ENCODE data around the gene INAFM1.

The INAFM1 gene

DNA sequence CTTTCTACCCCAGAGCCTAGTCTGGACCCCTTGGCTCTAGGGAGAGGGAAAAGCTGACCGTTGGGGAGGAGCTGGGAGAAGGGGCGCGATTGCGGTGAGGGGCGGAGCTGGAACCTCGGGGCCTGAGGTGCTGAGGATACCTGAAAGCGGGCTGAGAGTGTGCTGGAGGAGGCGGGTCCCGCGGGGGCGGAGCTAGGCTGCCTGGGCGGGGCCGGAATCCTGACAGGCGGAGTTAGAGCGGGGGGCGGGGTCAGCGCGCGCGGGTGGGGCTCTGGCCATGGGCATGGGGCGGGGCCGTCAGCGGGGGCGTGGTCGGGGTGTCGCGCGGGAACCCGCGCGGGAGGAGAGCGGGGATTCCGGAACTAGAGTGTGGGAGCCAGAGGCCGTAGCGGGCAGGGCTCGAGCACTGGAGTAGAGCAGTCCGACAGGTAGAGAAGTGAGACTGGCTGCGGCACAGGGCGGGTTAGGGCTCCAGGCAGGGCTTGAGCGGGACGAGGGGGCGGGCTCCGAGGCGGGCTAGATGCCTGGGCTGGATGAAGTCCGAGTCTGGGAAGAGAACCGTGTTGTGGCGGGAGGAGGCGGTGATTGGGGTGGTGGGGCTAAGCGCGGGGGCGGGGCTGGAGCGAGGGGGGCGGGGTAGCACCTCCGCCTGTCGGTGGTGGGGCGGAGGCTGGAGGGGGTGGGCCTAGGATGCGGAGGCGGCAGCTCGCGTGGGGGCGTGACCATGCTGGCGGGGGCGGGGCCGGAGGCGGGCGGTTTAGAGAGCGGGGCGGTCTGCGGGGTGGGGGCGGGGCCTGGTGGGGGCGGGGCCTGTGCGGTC lies at the start of gene INAFM1:
Gene INAFM1 (plus strand): TSS at position 815 of the 820 bp plus-strand sequence. CDS start 35 bp downstream, outside the sequence.
- peak; percentile 33 for TF ChIP-seq POLR2A (IDR thresholded peaks at IDR 0.05; ENCODE audit: low read length)
- no peak for TF ChIP-seq GATA1 (IDR thresholded peaks at IDR 0.05; ENCODE audit: low read depth, low read length)
- DNase-seq: peak; percentile 94 to 99

DNA sequence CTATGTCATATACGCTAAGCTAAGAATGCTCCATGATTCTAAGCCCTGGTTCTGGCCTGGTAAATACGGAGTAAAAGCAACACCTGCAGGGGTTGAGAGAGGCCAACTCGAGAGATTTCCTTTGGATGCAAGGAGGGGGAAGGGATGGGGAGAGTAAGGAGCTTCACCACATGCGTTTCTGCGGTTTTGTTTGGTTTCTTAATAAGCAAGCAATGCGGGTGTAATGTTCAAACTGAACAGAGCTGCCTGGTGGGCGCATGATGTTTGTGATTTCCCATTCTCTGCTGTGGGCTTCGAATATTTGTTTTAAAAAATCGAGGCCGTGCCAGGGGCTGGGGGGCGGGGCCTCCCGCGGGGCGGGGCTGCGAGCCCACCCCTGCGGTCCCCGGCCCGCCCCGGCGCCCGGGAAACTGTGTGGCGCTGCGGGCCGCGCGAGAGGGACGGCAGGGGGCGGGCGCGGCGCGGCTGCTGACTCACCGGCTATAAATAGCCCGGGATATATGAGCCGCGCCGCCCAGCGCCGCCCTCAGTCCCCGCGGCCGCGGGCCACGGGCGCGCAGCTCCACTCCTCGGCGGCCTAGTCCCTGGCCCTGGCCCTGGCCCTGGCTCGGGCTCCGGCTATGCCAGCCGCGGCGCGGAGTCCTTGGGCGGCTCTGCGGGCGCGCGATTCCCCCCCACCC lies 48.8 kb upstream of the INAFM1 start:
- peak; percentile 92 to 97 for DNase-seq

GRCh38 chr19:47226426-47227351 lies 48.0 kb upstream of the INAFM1 start:
- DNase-seq: peak; percentile 91 to 92
- TF ChIP-seq POLR2A (IDR thresholded peaks at IDR 0.05; ENCODE audit: low read length): peak; percentile 61
- no peak for TF ChIP-seq GATA1 (IDR thresholded peaks at IDR 0.05; ENCODE audit: low read depth, low read length)

More for the DNA sequence above, 48.8 kb upstream of the INAFM1 start:
- TF ChIP-seq POLR2A (IDR thresholded peaks at IDR 0.05; ENCODE audit: low read length) (peak; percentile 89), GATA1 (IDR thresholded peaks at IDR 0.05; ENCODE audit: low read depth, low read length) (no peak)

GRCh38 chr19:47227352-47228167 lies 47.1 kb upstream of the INAFM1 start:
- peak; percentile 79 to 87 for DNase-seq
- peak; percentile 47 for TF ChIP-seq POLR2A (IDR thresholded peaks at IDR 0.05; ENCODE audit: low read length)
- no peak for TF ChIP-seq GATA1 (IDR thresholded peaks at IDR 0.05; ENCODE audit: low read depth, low read length)

GRCh38 chr19:47228168-47228936 lies 46.3 kb upstream of the INAFM1 start:
- DNase-seq: peak; percentile 77 to 88
- TF ChIP-seq GATA1 (IDR thresholded peaks at IDR 0.05; ENCODE audit: low read depth, low read length) (no peak), POLR2A (IDR thresholded peaks at IDR 0.05; ENCODE audit: low read length) (peak; percentile 69)

DNA sequence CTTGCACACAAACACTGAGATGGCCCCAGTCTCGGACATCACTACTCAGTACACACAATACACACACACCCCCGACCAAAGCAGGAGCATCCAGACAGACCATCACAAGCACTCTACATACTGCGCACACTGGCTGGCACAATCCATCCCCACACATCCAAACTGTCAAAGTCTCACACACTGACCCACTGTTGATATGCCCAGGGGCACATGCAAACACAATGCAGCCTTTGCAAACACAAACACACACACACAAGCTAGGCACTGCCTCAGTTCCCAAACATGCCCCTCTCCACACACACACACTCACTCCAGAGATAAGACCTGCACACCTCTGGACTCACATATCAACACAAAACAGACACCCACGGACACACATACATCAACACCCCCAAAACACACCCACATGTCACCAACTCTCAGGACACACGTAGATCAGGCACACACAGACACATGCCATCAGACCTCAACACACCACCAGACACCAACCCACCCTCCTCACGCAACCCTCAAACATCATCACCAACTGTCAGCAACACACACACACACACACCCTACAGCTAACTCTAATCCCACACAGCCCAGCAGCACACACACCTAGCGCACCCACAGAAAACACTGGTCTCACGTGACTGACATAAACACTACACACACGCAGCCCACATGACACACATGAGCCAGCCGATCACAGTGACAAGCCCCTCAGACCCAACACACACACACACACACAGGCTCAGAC lies 45.6 kb upstream of the INAFM1 start:
- DNase-seq: peak; percentile 86 to 87
- TF ChIP-seq POLR2A (IDR thresholded peaks at IDR 0.05; ENCODE audit: low read length) (peak; percentile 58), GATA1 (IDR thresholded peaks at IDR 0.05; ENCODE audit: low read depth, low read length) (no peak)

GRCh38 chr19:47229676-47230053 lies 45.0 kb upstream of the INAFM1 start:
- no peak for TF ChIP-seq GATA1 (IDR thresholded peaks at IDR 0.05; ENCODE audit: low read depth, low read length)
- TF ChIP-seq POLR2A (IDR thresholded peaks at IDR 0.05; ENCODE audit: low read length): no peak
- DNase-seq: peak; percentile 81 to 86

- TF ChIP-seq POLR2A (IDR thresholded peaks at IDR 0.05; ENCODE audit: low read length): no peak
- no peak for TF ChIP-seq GATA1 (IDR thresholded peaks at IDR 0.05; ENCODE audit: low read depth, low read length)
- peak; percentile 90 to 95 for DNase-seq
Measured at GRCh38 chr19:47230054-47230920, 44.4 kb upstream of the INAFM1 start.

DNA sequence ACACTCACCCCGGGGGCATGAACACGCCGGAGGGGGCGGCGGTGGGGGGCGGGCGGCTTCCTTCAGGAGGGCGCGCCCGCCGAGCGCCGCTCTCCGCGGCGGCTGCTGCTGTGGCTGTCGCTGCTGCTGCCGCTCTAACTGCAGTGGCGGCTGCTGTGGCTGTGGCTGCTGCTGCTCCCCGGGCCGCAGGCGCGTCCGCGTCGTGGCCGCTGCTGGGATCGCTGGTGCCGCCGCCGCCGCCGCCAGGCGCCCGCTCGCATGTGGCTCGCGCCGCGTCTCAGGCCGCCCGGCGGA lies 43.8 kb upstream of the INAFM1 start, which contains the start of gene BBC3:
Gene BBC3 (minus strand): TSS at position 279 of the 294 bp plus-strand sequence. CDS start 2,768 bp downstream, outside the sequence.
- TF ChIP-seq GATA1 (IDR thresholded peaks at IDR 0.05; ENCODE audit: low read depth, low read length) (no peak), POLR2A (IDR thresholded peaks at IDR 0.05; ENCODE audit: low read length) (no peak)
- no peak for DNase-seq

DNA sequence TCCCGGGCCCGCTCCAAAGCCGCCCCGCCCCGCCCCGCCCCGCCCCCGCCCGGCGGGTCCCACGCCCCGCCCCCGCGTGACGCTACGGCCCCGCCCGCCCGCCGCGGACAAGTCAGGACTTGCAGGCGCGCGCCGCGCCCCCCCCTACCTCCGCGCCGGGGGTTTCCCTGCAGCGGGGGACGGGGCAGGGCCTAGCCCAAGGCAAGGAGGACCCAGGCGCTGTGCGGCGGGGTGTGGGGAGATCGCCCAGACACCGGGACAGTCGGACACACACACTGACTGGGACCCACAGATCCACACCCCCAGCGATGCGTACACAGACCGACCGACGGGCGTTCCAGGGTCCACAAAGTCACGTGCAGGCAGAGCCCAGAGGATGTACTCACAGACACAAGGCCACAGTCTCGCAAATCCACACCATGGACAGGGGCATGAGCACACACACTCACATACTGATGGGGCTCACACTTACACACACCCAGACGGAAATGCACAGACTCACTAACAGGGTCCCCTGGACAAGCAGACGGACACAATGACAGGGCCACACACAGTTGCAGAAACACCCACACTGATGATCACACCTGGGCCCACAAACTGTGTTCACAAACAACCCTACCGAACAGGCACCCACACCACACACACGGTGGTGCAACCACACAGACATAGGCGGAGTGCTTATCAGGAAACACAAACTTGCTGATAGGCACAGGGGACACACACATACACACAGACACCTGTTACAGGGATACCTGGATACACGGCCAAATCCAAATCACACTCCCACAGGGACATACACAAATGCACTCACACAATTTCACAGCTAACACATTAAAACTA lies 43.2 kb upstream of the INAFM1 start:
- TF ChIP-seq GATA1 (IDR thresholded peaks at IDR 0.05; ENCODE audit: low read depth, low read length) (no peak), POLR2A (IDR thresholded peaks at IDR 0.05; ENCODE audit: low read length) (peak; percentile 87)
- peak; percentile 93 to 97 for DNase-seq
